Transverse colon (tissue), 4 donors: ENCODE results near the gene ATF4. TPM values are rescaled to one million over a fixed set of nuclear protein-coding genes. Genes with fewer than 3 reads are reported as not detected.

Experiments
- DNase-seq: peaks from one replicate; pipeline ENCODE4 v3.0.0-alpha.2; 2019
- H3K27ac ChIP-seq, 4 donors: fragments of 200-600 bp; sonication (generic); 2 replicates each; pipeline ENCODE4 v1.5.1; 2016 to 2018; ENCODE audit warnings: inconsistent platforms in 4 of 4
- H3K27me3 ChIP-seq: fragments of 200-600 bp; sonication (generic); 2 replicates; pipeline ENCODE4 v1.5.1; 2017; ENCODE audit warnings: inconsistent platforms
- H3K36me3 ChIP-seq, 4 donors: fragments of 200-600 bp; sonication (generic); 2 replicates each; pipeline ENCODE4 v1.5.1; 2017 to 2019; ENCODE audit warnings: inconsistent platforms in 4 of 4
- H3K4me1 ChIP-seq, 4 donors: fragments of 200-600 bp; sonication (generic); 2 replicates each; pipeline ENCODE4 v1.5.1; 2017 to 2020; ENCODE audit warnings: inconsistent platforms in 4 of 4
- H3K4me3 ChIP-seq, 4 donors: fragments of 200-600 bp; sonication (generic); 1 replicate in 1 of 4; 2 replicates in 3 of 4; pipeline versions ENCODE4 v1.5.1 to v1.6.1; 2017 to 2019; ENCODE audit warnings: inconsistent platforms in 4 of 4
- H3K9me3 ChIP-seq, 2 donors: fragments of 200-600 bp; sonication (generic); 2 replicates each; pipeline ENCODE4 v1.5.1; 2017 to 2019; ENCODE audit warnings: inconsistent platforms in 2 of 2
- EP300 ChIP-seq: sonication (generic); formaldehyde crosslinking; IDR thresholded peaks from one replicate; pipeline ENCODE4 v1.6.1; 2017; ENCODE audit warnings: antibody characterized with exemption, low read depth
- POLR2A ChIP-seq: fragments of 450-650 bp; IDR thresholded peaks from one replicate; pipeline ENCODE4 v1.6.1; 2016; ENCODE audit warnings: antibody characterized with exemption, mild to moderate bottlenecking, moderate library complexity
- POLR2AphosphoS5 ChIP-seq, 3 donors: sonication (generic); formaldehyde crosslinking; IDR thresholded peaks; one replicate each; pipeline ENCODE4 v1.6.1; 2016; ENCODE audit warnings: antibody characterized with exemption in 3 of 3
- WGBS, 2 donors: methylation state at CpG; one replicate each; pipeline ENCODE4 v1.1.5; 2018; ENCODE audit warnings: low coverage in 1 of 2; 5-methylcytosine and 5-hydroxymethylcytosine counted together
- in situ Hi-C, 4 donors: fragments of 200-750 bp; cut with MboI; loops; one replicate each; pipeline versions ENCODE4 v1.15.0 to v1.15.1; 2017; ENCODE audit warnings: low sequenced_read_pairs in 3 of 4, low pct_ligation_motif_present in 1 of 4, low pct_unique_long_range_greater_than_20kb in 1 of 4
- intact Hi-C: fragments of 100-400 bp; cut with DNase I; formaldehyde crosslinking; loops from one replicate; pipeline ENCODE4 v1.15.1; 2023; ENCODE audit warnings: low total_unique reads
- total RNA-seq, 4 donors: library from RNA; depleted of rRNA; stranded (reverse); fragments of >200 nt; gene quantifications; one replicate each; pipeline ENCODE4 v1.1.0, GENCODE V29; 2016
- TF ChIP-seq, protein P1 (sequence below), 5 experiments: fragments of 200-600 bp in 3 of 5; fragments of 450-650 bp in 2 of 5; sonication (generic) in 3 of 5; IDR thresholded peaks; 1 replicate in 2 of 5; 2 replicates in 3 of 5; pipeline ENCODE4 v1.5.1; 2016 to 2017; ENCODE audit warnings: antibody characterized with exemption in 5 of 5, inconsistent platforms in 3 of 5, mild to moderate bottlenecking in 2 of 5, moderate library complexity in 1 of 5

Gene ATF4
- total RNA-seq, 4 donors from 2014 or later = 262 to 566 (median 339) TPM

DNA sequence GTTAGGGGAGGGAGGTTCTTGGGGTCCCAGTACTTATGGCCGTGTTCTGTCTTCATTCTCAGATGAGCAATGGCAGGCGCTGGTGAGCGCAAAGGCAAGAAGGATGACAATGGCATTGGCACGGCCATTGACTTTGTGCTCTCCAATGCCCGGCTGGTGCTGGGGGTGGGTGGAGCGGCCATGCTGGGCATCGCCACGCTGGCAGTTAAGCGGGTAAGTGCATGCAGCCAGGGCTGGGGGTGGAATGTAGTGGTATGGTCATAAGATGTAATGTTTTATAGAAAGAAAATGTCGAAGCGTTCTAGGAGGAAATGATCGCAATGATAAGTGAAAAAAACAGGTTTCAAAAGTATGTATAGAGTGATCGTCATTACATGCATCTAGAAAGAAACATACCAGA lies 9.1 kb upstream of the ATF4 start:
- H3K27ac ChIP-seq = no peak overlapping the region
- no peak overlapping the region for H3K4me3 ChIP-seq
- TF ChIP-seq, protein P1, sequence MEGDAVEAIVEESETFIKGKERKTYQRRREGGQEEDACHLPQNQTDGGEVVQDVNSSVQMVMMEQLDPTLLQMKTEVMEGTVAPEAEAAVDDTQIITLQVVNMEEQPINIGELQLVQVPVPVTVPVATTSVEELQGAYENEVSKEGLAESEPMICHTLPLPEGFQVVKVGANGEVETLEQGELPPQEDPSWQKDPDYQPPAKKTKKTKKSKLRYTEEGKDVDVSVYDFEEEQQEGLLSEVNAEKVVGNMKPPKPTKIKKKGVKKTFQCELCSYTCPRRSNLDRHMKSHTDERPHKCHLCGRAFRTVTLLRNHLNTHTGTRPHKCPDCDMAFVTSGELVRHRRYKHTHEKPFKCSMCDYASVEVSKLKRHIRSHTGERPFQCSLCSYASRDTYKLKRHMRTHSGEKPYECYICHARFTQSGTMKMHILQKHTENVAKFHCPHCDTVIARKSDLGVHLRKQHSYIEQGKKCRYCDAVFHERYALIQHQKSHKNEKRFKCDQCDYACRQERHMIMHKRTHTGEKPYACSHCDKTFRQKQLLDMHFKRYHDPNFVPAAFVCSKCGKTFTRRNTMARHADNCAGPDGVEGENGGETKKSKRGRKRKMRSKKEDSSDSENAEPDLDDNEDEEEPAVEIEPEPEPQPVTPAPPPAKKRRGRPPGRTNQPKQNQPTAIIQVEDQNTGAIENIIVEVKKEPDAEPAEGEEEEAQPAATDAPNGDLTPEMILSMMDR (IDR thresholded peaks at IDR 0.05) = no peak
- TF ChIP-seq POLR2AphosphoS5 (IDR thresholded peaks at IDR 0.05) (no peak), EP300 (no peak), POLR2A (no peak)
- H3K9me3 ChIP-seq = no peaks in the 10 kb centered on the region
- in situ Hi-C loops (no loop called here), intact Hi-C loops (loop anchor here (10.0 kb wide), 1 partner anchor 106 kb away; no protein-coding TSS in a partner anchor)
- no peak for DNase-seq
- peaks cover 0 to 75% (median 34%) of the 10 kb centered on the region in 4 donors for H3K36me3 ChIP-seq
- 95% methylated on average over 8 to 13 of the region's 13 CpGs for WGBS, 2 donors
- H3K27me3 ChIP-seq = no peaks in the 10 kb centered on the region
- H3K4me1 ChIP-seq = no peaks in the 10 kb centered on the region

DNA sequence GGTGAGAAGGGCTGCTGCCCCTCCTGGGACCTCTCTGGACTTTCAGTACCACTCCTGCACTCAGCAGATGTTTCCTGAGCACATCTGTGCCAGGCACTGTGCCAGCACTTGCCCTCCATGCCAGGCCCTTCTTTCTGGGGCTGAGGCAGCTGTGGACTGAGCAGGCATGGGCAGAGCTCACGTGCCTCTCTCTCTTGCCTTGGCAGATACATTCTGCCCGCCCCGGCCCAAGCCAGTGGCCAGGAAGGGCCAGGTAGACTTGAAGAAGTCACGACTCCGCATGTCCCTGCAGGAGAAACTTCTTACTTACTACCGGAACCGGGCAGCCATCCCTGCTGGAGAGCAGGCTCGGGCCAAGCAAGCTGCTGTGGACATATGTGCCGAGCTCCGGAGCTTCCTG lies 8.3 kb upstream of the ATF4 start:
- H3K27ac ChIP-seq = no peak overlapping the region
- no peak for DNase-seq
- 92% methylated on average over 10 of the region's 10 CpGs; no CpG with 5 or more reads in 1 of the 2 donors for WGBS, 2 donors
- H3K4me3 ChIP-seq = no peak overlapping the region
- H3K27me3 ChIP-seq = no peaks in the 10 kb centered on the region
- intact Hi-C loops (loop anchor here (10.0 kb wide), 1 partner anchor 107 kb away; no protein-coding TSS in a partner anchor), in situ Hi-C loops (no loop called here)
- no peaks in the 10 kb centered on the region for H3K9me3 ChIP-seq
- H3K36me3 ChIP-seq = peaks cover 0 to 68% (median 34%) of the 10 kb centered on the region in 4 donors
- TF ChIP-seq, protein P1 (IDR thresholded peaks at IDR 0.05) = no peak
- no peak for TF ChIP-seq POLR2AphosphoS5 (IDR thresholded peaks at IDR 0.05)
- TF ChIP-seq POLR2A = no peak
- TF ChIP-seq EP300 = no peak
- H3K4me1 ChIP-seq = no peaks in the 10 kb centered on the region

DNA sequence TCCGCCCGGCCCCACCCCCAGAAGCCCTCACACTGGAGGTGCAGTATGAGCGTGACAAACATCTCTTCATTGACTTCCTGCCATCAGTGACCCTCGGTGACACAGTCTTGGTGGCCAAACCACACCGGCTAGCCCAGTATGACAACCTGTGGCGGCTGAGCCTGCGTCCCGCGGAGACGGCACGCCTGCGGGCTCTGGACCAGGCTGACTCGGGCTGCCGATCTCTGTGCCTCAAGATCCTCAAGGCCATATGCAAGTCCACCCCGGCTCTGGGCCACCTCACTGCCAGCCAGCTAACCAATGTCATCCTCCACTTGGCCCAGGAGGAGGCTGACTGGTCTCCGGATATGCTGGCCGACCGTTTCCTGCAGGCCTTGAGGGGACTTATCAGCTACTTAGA lies 6.6 kb upstream of the ATF4 start:
- DNase-seq = no peak
- Histone ChIP-seq H3K4me1 (peaks cover 1 to 9% (median 5%) of the 10 kb centered on the region in 4 donors), H3K36me3 (peaks cover 0 to 58% (median 29%) of the 10 kb centered on the region in 4 donors), H3K27ac (no peak overlapping the region), H3K9me3 (no peaks in the 10 kb centered on the region), H3K27me3 (no peaks in the 10 kb centered on the region), H3K4me3 (no peak overlapping the region)
- TF ChIP-seq POLR2AphosphoS5 (IDR thresholded peaks at IDR 0.05) (no peak), EP300 (no peak)
- TF ChIP-seq, protein P1 (IDR thresholded peaks at IDR 0.05) = no peak
- WGBS, 2 donors = 92% methylated on average over 18 of the region's 18 CpGs; no CpG with 5 or more reads in 1 of the 2 donors
- in situ Hi-C loops (no loop called here), intact Hi-C loops (loop anchor here (10.0 kb wide), 1 partner anchor 109 kb away; no protein-coding TSS in a partner anchor)

DNA sequence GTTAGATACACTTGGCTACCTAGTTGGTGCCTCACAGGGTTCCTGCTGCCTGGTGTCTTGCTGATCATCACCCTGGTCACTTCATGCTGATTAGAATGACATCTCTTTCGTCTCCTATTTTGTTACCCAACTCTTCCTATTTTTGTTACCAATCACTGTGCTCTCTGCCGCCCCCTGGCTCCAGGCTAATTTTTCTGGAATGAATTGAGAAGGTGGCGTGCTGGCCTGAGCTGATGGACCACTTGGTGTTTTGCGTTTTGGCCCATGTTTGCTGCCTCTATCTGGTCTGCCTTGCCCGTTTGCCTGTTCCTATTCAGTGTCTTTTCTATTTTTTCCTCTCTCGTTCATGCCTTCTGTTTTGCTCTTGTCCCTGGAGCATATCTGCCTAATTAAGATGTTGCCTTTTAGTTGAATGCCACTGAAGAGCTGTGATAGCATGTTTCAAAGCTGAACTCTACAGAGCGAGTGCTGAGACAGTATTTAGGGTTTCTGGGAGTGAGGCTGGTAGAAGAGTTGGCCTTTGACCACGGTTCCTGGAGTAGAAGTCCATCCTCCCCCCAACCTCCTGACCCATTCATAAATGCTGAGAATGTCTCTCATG lies 5.9 kb upstream of the ATF4 start:
- in situ Hi-C loops = no loop called here

More for the DNA sequence above, 5.9 kb upstream of the ATF4 start:
- Histone ChIP-seq H3K27me3 (no peaks in the 10 kb centered on the region), H3K27ac (no peak overlapping the region), H3K36me3 (peaks cover 0 to 58% (median 29%) of the 10 kb centered on the region in 4 donors), H3K9me3 (no peaks in the 10 kb centered on the region), H3K4me3 (no peak overlapping the region), H3K4me1 (peaks cover 5 to 15% (median 11%) of the 10 kb centered on the region in 4 donors)
- 5 to 45% methylated on average over 2 to 8 of the region's 8 CpGs for whole genome bisulfite sequencing, 2 donors
- DNase-seq = peak; percentile 57
- TF ChIP-seq POLR2A = no peak
- TF ChIP-seq, protein P1 (IDR thresholded peaks at IDR 0.05) = peak; percentile 63 to 73 (median 69)
- no peak for TF ChIP-seq EP300
- TF ChIP-seq POLR2AphosphoS5 (IDR thresholded peaks at IDR 0.05) = no peak
- intact Hi-C loops = loop anchor here (10.0 kb wide), 1 partner anchor 110 kb away; no protein-coding TSS in a partner anchor
